Natural killer cell treated with Interleukin-12 subunit alpha and Interleukin-12 subunit beta and Interleukin-15 and Interleukin-18, amount 100 ng/mL, for 72 hours (primary cell): ENCODE data around the gene SLC26A11. TPM values are rescaled to one million over a fixed set of nuclear protein-coding genes. Genes with fewer than 3 reads are reported as not detected.
A peak's percentile ranks its signal among the peaks of the same experiment; 100 is the strongest.

Experiments used
- ATAC-seq, 2 donors: fragments of 150-1000 bp; cut with Tn5 transposase in 1 of 2; sonication (Bioruptor Pico), chemical (Tn5 transposase) in 1 of 2; 2 replicates each; pipeline ENCODE4 v1.10.0; 2021
- DNase-seq: peaks from one replicate; pipeline ENCODE4 v3.0.0; 2022; ENCODE audit warnings: low spot score
- H3K27ac Mint-ChIP-seq, 2 donors: 1 replicate in 1 of 2; 2 replicates in 1 of 2; pipeline ENCODE4 v1.8.0; 2022; ENCODE audit warnings: mixed read lengths in 2 of 2, mild to moderate bottlenecking in 1 of 2, moderate library complexity in 1 of 2
- H3K27me3 Mint-ChIP-seq, 2 donors: 1 replicate in 1 of 2; 2 replicates in 1 of 2; pipeline ENCODE4 v1.8.0; 2022; ENCODE audit warnings: mixed read lengths in 2 of 2
- H3K36me3 Mint-ChIP-seq: one replicate; pipeline ENCODE4 v1.8.0; 2022; ENCODE audit warnings: mixed read lengths
- H3K4me1 Mint-ChIP-seq, 2 donors: 1 replicate in 1 of 2; 2 replicates in 1 of 2; pipeline ENCODE4 v1.8.0; 2022; ENCODE audit warnings: low read depth in 2 of 2, mixed read lengths in 2 of 2, mild to moderate bottlenecking in 1 of 2
- H3K4me3 Mint-ChIP-seq: one replicate; pipeline ENCODE4 v1.8.0; 2022; ENCODE audit warnings: mixed read lengths
- H3K9me3 Mint-ChIP-seq: 2 replicates; pipeline ENCODE4 v1.8.0; 2022; ENCODE audit warnings: mixed read lengths
- total RNA-seq, 2 donors: library from RNA; stranded (reverse); gene quantifications; one replicate each; pipeline ENCODE4 v1.2.3, GENCODE V29; 2022

The SLC26A11 gene
- 10 to 100 TPM in 1 of 2 donors, 1 to 10 TPM in 1; 5.5 to 19.3 TPM for total RNA-seq

- Mint-ChIP-seq H3K36me3 (no peaks in the 10 kb centered on the region), H3K4me3 (peak within 1 kb of the TSS; percentile 88), H3K27me3 (no peaks in the 10 kb centered on the region), H3K27ac (peak within 1 kb of the TSS; percentile 80 to 83), H3K4me1 (peaks cover 27 to 31% of the 10 kb centered on the region in 2 donors), H3K9me3 (no peaks in the 10 kb centered on the region)
- ATAC-seq (peak; percentile 63 to 65), DNase-seq (no peak)
Measured at GRCh38 chr17:80220054-80220735, at the start of gene SLC26A11, which contains the start of gene SGSH. SLC26A11 (plus strand) TSS chr17:80220427; CDS start chr17:80221561, 1,134 bp downstream. SGSH (minus strand) TSS chr17:80220333; CDS start chr17:80220313, 20 bp downstream.

DNA sequence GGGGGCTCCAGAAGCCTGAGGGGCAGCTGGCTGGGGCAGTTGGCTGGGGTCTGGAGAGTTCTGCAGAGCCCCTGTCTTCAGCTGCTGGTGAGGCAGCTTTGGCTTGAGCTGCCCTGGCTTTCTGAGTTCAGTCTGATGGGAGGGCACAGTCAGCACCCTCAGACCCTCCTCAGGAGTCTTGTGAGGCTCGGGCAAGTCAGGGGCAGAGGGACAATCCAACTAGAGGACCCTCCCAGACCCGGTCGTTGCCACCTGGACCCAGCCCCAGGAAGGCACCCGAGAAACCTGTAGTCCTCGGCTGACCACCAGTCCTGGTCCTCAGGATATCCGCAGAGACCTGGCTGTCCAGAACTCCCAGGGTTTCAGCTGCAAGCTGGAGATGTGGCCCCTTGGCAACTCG, 48.5 kb upstream of the SLC26A11 start:
- ATAC-seq, result no peak

GRCh38 chr17:80173126-80173525, 47.1 kb upstream of the SLC26A11 start:
- Mint-ChIP-seq H3K9me3 (no peaks in the 10 kb centered on the region), H3K4me1 (no peaks in the 10 kb centered on the region), H3K4me3 (no peak overlapping the region), H3K27ac (no peak overlapping the region), H3K36me3 (no peaks in the 10 kb centered on the region), H3K27me3 (peaks cover 6 to 10% of the 10 kb centered on the region in 2 donors)
- ATAC-seq, result no peak
- no peak for DNase-seq

More for the DNA sequence above, 48.5 kb upstream of the SLC26A11 start:
- Mint-ChIP-seq H3K4me3 (no peak overlapping the region), H3K4me1 (no peaks in the 10 kb centered on the region), H3K27ac (no peak overlapping the region), H3K36me3 (no peaks in the 10 kb centered on the region), H3K27me3 (peaks cover 6 to 10% of the 10 kb centered on the region in 2 donors), H3K9me3 (no peaks in the 10 kb centered on the region)
- no peak for DNase-seq

DNA sequence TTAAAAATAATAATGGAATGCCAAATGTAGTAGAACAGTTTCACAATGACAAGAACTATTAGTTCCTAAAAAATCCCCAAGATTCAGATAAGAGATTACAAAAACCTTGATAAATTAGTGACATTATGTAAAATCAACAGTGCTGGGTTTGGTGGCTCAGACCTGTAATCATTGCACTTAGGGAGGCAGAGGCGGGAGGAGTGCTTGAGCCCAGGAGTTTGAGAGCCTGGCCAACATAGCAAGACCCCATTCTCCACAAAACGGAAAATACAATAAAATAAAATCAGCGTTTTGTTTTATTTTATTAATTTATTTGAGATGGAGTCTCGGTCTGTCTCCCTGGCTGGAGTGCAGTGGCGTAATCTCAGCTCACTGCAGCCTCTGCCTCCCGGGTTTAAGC, 46.3 kb upstream of the SLC26A11 start:
- DNase-seq (no peak), ATAC-seq (no peak)
- no peaks in the 10 kb centered on the region for H3K9me3 Mint-ChIP-seq
- H3K27ac Mint-ChIP-seq, result no peak overlapping the region
- H3K36me3 Mint-ChIP-seq, result no peaks in the 10 kb centered on the region
- no peaks in the 10 kb centered on the region for H3K4me1 Mint-ChIP-seq
- H3K4me3 Mint-ChIP-seq, result no peak overlapping the region
- H3K27me3 Mint-ChIP-seq, result peaks cover 6 to 8% of the 10 kb centered on the region in 2 donors

DNA sequence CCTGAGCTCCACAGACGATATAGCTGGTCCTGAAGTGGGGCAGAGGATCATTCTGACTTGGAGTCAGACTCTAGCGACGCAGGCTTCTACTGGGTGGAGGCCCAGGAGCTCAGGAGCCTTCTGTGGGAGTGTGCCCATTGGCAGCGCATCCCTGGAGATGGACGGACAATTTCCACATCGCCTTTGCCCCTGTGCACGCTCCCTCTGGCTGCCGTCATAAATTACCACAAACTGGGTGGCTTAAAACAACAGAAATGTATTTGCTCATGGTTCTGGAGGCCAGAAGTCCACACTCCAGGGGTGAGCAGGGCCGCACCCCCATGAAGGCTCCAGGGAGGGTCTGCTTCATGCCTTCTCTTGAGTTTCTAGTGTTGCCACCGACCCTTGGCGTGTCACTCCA, 43.5 kb upstream of the SLC26A11 start:
- Mint-ChIP-seq H3K27ac (no peak overlapping the region), H3K4me3 (no peak overlapping the region), H3K9me3 (no peaks in the 10 kb centered on the region), H3K27me3 (peaks cover 0 to 3% of the 10 kb centered on the region in 2 donors), H3K4me1 (no peaks in the 10 kb centered on the region), H3K36me3 (no peaks in the 10 kb centered on the region)
- ATAC-seq, result no peak
- no peak for DNase-seq

DNA sequence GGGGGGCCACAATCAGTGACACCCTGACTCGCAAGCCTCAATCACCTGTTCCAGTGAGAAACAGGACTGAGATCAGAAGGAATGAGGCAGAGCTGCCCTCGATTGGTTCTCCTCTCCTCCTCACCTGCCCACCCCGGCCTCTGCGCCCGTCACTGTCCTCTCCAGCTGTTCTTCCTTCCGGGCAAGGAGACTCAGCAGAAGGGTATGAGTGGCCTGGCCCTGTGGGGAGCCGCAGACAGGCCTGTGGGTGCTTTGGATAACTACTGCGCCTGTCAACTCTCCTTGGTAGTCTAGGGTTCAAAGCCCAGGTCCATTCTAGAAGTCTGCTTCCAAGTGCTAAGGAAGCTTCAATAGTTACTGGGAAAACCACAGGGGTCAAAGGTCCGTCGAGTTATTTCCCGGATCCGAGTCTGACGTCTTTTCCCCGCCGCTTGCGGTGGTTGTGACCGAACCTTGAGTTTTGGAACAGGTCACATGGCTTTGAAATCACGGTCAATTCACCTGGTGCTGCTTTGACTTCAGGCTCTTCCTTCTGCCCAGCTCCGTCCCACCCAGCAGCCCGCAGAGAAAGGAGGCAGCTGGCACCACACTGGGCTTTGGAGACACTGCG, 42.1 kb upstream of the SLC26A11 start:
- H3K9me3 Mint-ChIP-seq, result no peaks in the 10 kb centered on the region
- H3K36me3 Mint-ChIP-seq, result no peaks in the 10 kb centered on the region
- no peaks in the 10 kb centered on the region for H3K4me1 Mint-ChIP-seq
- no peak overlapping the region for H3K4me3 Mint-ChIP-seq
- H3K27ac Mint-ChIP-seq, result no peak overlapping the region
- ATAC-seq, result no peak
- peaks cover 0 to 2% of the 10 kb centered on the region in 2 donors for H3K27me3 Mint-ChIP-seq
- DNase-seq, result no peak

GRCh38 chr17:80180192-80180591, 40.0 kb upstream of the SLC26A11 start:
- Mint-ChIP-seq H3K9me3 (no peaks in the 10 kb centered on the region), H3K4me3 (no peak overlapping the region), H3K27ac (no peak overlapping the region), H3K36me3 (no peaks in the 10 kb centered on the region), H3K27me3 (no peaks in the 10 kb centered on the region), H3K4me1 (no peaks in the 10 kb centered on the region)
- ATAC-seq (no peak), DNase-seq (no peak)

DNA sequence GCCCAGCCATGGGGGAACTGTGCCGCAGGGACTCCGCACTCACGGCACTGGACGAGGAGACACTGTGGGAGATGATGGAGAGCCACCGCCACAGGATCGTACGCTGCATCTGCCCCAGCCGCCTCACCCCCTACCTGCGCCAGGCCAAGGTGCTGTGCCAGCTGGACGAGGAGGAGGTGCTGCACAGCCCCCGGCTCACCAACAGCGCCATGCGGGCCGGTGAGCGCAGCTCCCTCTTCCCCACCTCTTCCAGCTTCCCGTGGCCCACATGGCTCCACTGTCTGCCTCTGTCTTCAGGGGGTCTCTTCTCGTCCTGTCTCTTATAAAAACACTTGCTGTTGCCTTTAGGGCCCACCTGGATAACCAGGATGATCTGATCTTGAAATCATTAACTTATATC, 38.8 kb upstream of the SLC26A11 start:
- Mint-ChIP-seq H3K27me3 (no peaks in the 10 kb centered on the region), H3K27ac (no peak overlapping the region), H3K36me3 (no peaks in the 10 kb centered on the region), H3K9me3 (no peaks in the 10 kb centered on the region), H3K4me1 (no peaks in the 10 kb centered on the region), H3K4me3 (no peak overlapping the region)
- ATAC-seq (peak in 1 of 2 donors; percentile 25), DNase-seq (no peak)

DNA sequence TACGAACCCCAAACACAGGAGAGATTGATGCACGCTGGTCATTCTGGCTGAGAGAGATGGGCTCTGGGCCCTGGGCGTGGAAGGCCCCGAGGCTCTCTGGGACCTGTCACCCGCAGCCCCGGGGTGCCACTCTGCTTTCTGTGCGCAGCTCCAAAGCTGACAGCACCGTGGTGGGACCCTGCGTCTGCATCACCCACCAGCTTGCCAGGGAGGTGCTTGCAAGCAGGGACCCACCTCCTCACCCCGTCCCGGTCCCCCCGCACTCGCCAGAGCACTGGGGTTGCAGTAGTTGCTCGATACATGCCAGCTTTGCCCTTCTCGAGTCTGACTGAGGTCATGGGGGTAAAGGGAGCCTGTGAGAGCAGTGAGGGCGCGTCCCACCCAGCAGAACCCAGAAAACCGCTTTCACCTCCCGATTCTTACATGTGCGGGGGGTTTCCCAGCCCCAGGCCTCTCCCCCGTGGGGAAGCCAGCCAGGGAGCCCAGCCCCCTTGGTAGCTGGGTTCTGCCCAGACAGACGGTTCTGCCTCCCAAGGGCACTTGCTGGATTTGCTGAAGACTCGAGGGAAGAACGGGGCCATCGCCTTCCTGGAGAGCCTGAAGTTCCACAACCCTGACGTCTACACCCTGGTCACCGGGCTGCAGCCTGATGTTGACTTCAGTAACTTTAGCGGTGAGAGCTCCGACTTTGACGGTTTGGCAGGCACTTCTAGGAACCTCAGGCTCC, 37.9 kb upstream of the SLC26A11 start:
- no peak overlapping the region for H3K27ac Mint-ChIP-seq
- no peaks in the 10 kb centered on the region for H3K4me1 Mint-ChIP-seq
- DNase-seq (no peak), ATAC-seq (no peak)
- H3K9me3 Mint-ChIP-seq, result no peaks in the 10 kb centered on the region
- no peak overlapping the region for H3K4me3 Mint-ChIP-seq
- no peaks in the 10 kb centered on the region for H3K36me3 Mint-ChIP-seq
- no peaks in the 10 kb centered on the region for H3K27me3 Mint-ChIP-seq

DNA sequence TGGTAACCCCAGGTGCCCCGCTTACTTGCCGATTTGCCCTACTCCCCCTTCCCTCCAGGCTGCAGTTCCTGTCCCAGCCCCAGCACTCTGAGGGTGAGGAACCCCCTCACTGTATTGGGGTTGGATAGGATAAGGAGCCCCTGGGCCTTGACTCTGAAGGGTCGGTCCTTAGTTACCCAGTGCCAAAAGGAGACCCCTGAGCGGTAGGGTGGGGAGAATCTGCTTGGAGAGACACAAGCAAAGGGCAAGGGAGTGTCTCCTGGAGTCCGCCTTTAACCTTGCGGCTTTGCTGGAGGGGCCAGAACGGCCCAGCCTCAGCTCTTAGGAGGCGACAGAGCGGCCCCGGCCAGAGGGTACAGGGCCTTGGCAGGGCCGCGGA, 37.4 kb upstream of the SLC26A11 start:
- no peaks in the 10 kb centered on the region for H3K36me3 Mint-ChIP-seq
- ATAC-seq, result no peak
- no peak overlapping the region for H3K27ac Mint-ChIP-seq
- no peak for DNase-seq
- no peaks in the 10 kb centered on the region for H3K4me1 Mint-ChIP-seq
- no peaks in the 10 kb centered on the region for H3K9me3 Mint-ChIP-seq
- H3K27me3 Mint-ChIP-seq, result no peaks in the 10 kb centered on the region
- H3K4me3 Mint-ChIP-seq, result no peak overlapping the region

- Mint-ChIP-seq H3K27me3 (no peaks in the 10 kb centered on the region), H3K27ac (no peak overlapping the region), H3K4me1 (no peaks in the 10 kb centered on the region), H3K36me3 (no peaks in the 10 kb centered on the region), H3K4me3 (no peak overlapping the region), H3K9me3 (no peaks in the 10 kb centered on the region)
- ATAC-seq (no peak), DNase-seq (no peak)
Measured at GRCh38 chr17:80183581-80184422, 36.4 kb upstream of the SLC26A11 start.

GRCh38 chr17:80184423-80184714, 35.9 kb upstream of the SLC26A11 start:
- Mint-ChIP-seq H3K4me1 (no peaks in the 10 kb centered on the region), H3K9me3 (no peaks in the 10 kb centered on the region), H3K4me3 (no peak overlapping the region), H3K36me3 (no peaks in the 10 kb centered on the region), H3K27me3 (no peaks in the 10 kb centered on the region), H3K27ac (no peak overlapping the region)
- ATAC-seq, result no peak
- no peak for DNase-seq

- Mint-ChIP-seq H3K9me3 (no peaks in the 10 kb centered on the region), H3K27me3 (no peaks in the 10 kb centered on the region), H3K27ac (peak overlapping the region in 1 of 2 donors; percentile 2), H3K4me1 (no peaks in the 10 kb centered on the region), H3K36me3 (no peaks in the 10 kb centered on the region), H3K4me3 (no peak overlapping the region)
- peak in 1 of 2 donors; percentile 17 for ATAC-seq
- no peak for DNase-seq
Measured at GRCh38 chr17:80185968-80186367, 34.3 kb upstream of the SLC26A11 start.
